GM12878 (cell line): ENCODE measurements around the gene INHBC. TPM values are rescaled to one million over a fixed set of nuclear protein-coding genes. Genes with fewer than 3 reads are reported as not detected.

Experiments used
- ATAC-seq: fragments of 200-7000 bp; cut with Tn5 transposase; 3 replicates; pipeline ENCODE4 v1.9.1; 2020; ENCODE audit warnings: mild to moderate bottlenecking, moderate library complexity
- BruUV-seq: library from RNA; stranded (reverse); fragments of 400-500 nt; replicated peaks from 2 replicates; lab custom pipeline; 2021; lab: Mats Ljungman, UMichigan
- CTCF ChIA-PET: fragments of 300-600 bp; sonication (Branson Sonifier 250); formaldehyde crosslinking; extraction: SDS; loops from one replicate; lab custom pipeline; 2021; ENCODE audit warnings: inconsistent platforms; lab: Yijun Ruan, JAX
- POLR2A ChIA-PET: fragments of 350-600 bp; formaldehyde crosslinking; extraction: SDS; loops from one replicate; lab custom pipeline; 2021; ENCODE audit warnings: inconsistent platforms; lab: Charles Lee
- RAD21 ChIA-PET: fragments of 300-600 bp; sonication (Branson Sonifier 250); formaldehyde crosslinking; loops from one replicate; lab custom pipeline; 2023; ENCODE audit warnings: antibody characterized with exemption; ENCODE audit not compliant: unreplicated experiment; lab: Charles Lee
- SMC1A ChIA-PET: fragments of 300-600 bp; sonication (Branson Sonifier 250); formaldehyde crosslinking; loops from one replicate; lab custom pipeline; 2023; ENCODE audit not compliant: unreplicated experiment, uncharacterized antibody; lab: Charles Lee
- DNase-seq: peaks from one replicate; pipeline ENCODE4 v3.0.0-alpha.2; 2011; ENCODE audit warnings: low read depth, low spot score
- FAIRE-seq: peaks from 3 replicates; lab custom pipeline; 2011; peaks lifted over from hg19 to GRCh38; lab: Jason Lieb, UNC
- H2AFZ ChIP-seq: 2 replicates; pipeline ENCODE4 v1.6.0; 2011; ENCODE audit warnings: low read depth, low read length, control low read depth; ENCODE audit not compliant: control insufficient read depth
- H3K27ac ChIP-seq: 2 replicates; pipeline ENCODE4 v1.5.1; 2011; ENCODE audit warnings: control low read depth; ENCODE audit not compliant: control insufficient read depth, insufficient read depth
- H3K27me3 ChIP-seq, 2 experiments: replicated peaks in 1 of 2; 2 replicates each; pipeline versions ENCODE4 v1.6.0 to v1.6.1; 2011; ENCODE audit warnings: low read length in 1 of 2; ENCODE audit not compliant: control insufficient read depth in 2 of 2, insufficient read depth in 2 of 2
- H3K36me3 ChIP-seq, 2 experiments: 2 replicates each; pipeline ENCODE4 v1.5.1; 2011; ENCODE audit warnings: low read length in 1 of 2; ENCODE audit not compliant: control insufficient read depth in 2 of 2, insufficient read depth in 2 of 2
- H3K4me1 ChIP-seq: 2 replicates; pipeline ENCODE4 v1.6.1; 2011; ENCODE audit warnings: mild to moderate bottlenecking, low read length, moderate library complexity, mixed read lengths; ENCODE audit not compliant: control insufficient read depth, insufficient read depth
- H3K4me2 ChIP-seq: 2 replicates; pipeline ENCODE4 v1.6.0; 2011; ENCODE audit warnings: control low read depth; ENCODE audit not compliant: control insufficient read depth, insufficient read depth
- H3K4me3 ChIP-seq: fragments of 200-600 bp; sonication (generic); 2 replicates; pipeline ENCODE4 v1.5.1; 2016
- H3K79me2 ChIP-seq: 2 replicates; pipeline ENCODE4 v1.6.0; 2011; ENCODE audit warnings: low read length; ENCODE audit not compliant: control insufficient read depth, insufficient read depth
- H3K9ac ChIP-seq: 2 replicates; pipeline ENCODE4 v1.8.0; 2011; ENCODE audit warnings: low read length, control low read depth, mixed read lengths; ENCODE audit not compliant: control insufficient read depth, insufficient read depth
- H3K9me3 ChIP-seq: replicated peaks from 3 replicates; pipeline ENCODE4 v1.5.1; 2011; ENCODE audit warnings: mild to moderate bottlenecking, low read length; ENCODE audit not compliant: control insufficient read depth, insufficient read depth
- H4K20me1 ChIP-seq: 2 replicates; pipeline ENCODE4 v1.6.0; 2011; ENCODE audit not compliant: control insufficient read depth, insufficient read depth
- ATF7 ChIP-seq: fragments of 450-650 bp; IDR thresholded peaks from 2 replicates; pipeline ENCODE4 v1.6.1; 2016; ENCODE audit warnings: low read depth, mild to moderate bottlenecking
- BMI1 ChIP-seq: fragments of 450-650 bp; IDR thresholded peaks from 2 replicates; pipeline ENCODE4 v1.6.1; 2016; ENCODE audit warnings: mild to moderate bottlenecking, moderate library complexity, borderline replicate concordance
- BRCA1 ChIP-seq: IDR thresholded peaks from 2 replicates; pipeline ENCODE4 v1.6.1; 2011; ENCODE audit warnings: low read depth, low read length, improper control_type of control experiment
- HDGF ChIP-seq: fragments of 450-650 bp; IDR thresholded peaks from 2 replicates; pipeline ENCODE4 v1.6.1; 2016; ENCODE audit warnings: antibody characterized with exemption
- MEF2A ChIP-seq: IDR thresholded peaks from 2 replicates; pipeline ENCODE4 v1.6.1; 2011; ENCODE audit warnings: low read depth, mild to moderate bottlenecking, low read length, moderate library complexity; ENCODE audit not compliant: insufficient read depth
- NBN ChIP-seq: fragments of 450-650 bp; IDR thresholded peaks from 2 replicates; pipeline ENCODE4 v1.6.1; 2016
- NR2C1 ChIP-seq: fragments of 450-650 bp; IDR thresholded peaks from 2 replicates; pipeline ENCODE4 v1.6.1; 2017; ENCODE audit warnings: antibody characterized with exemption, mild to moderate bottlenecking, moderate library complexity
- NR2F1 ChIP-seq: fragments of 450-650 bp; conservative IDR thresholded peaks from 2 replicates; pipeline ENCODE4 v1.6.1; 2017; ENCODE audit warnings: mild to moderate bottlenecking
- RBBP5 ChIP-seq: fragments of 200-600 bp; sonication (generic); conservative IDR thresholded peaks from 2 replicates; pipeline ENCODE4 v1.6.1; 2016
- RUNX3 ChIP-seq: IDR thresholded peaks from 2 replicates; pipeline ENCODE4 v1.6.1; 2012; ENCODE audit warnings: low read length, inconsistent platforms
- SIX5 ChIP-seq: IDR thresholded peaks from 2 replicates; pipeline ENCODE4 v1.6.1; 2011; ENCODE audit warnings: mild to moderate bottlenecking, low read depth, low read length, moderate library complexity; ENCODE audit not compliant: severe bottlenecking
- SMC3 ChIP-seq: IDR thresholded peaks from 2 replicates; pipeline ENCODE4 v1.6.1; 2011; ENCODE audit warnings: low read length, improper control_type of control experiment, borderline replicate concordance
- SUZ12 ChIP-seq: fragments of 200-600 bp; sonication (generic); IDR thresholded peaks from one replicate; pipeline ENCODE4 v1.6.1; 2018; ENCODE audit warnings: antibody characterized with exemption, mild to moderate bottlenecking; ENCODE audit not compliant: unreplicated experiment
- ZNF207 ChIP-seq: fragments of 450-650 bp; IDR thresholded peaks from 2 replicates; pipeline ENCODE4 v1.6.1; 2014; ENCODE audit warnings: antibody characterized with exemption, mild to moderate bottlenecking, borderline replicate concordance
- WGBS: methylation state at CpG from one replicate; pipeline ENCODE4 v1.1.6; 2016; ENCODE audit warnings: low lambda C conversion rate; ENCODE audit not compliant: insufficient replicate concordance, insufficient coverage; ENCODE audit errors: missing lambda C conversion rate; 5-methylcytosine and 5-hydroxymethylcytosine counted together
- in situ Hi-C: fragments of 300-500 bp; cut with MboI; formaldehyde crosslinking; loops from 9 replicates; pipeline ENCODE4 v1.14.3; 2018; ENCODE audit warnings: mixed read lengths
- intact Hi-C: fragments of 100-400 bp; cut with micrococcal nuclease; formaldehyde crosslinking; loops from one replicate; pipeline ENCODE4 v1.14.2; 2022; ENCODE audit not compliant: unreplicated experiment
- polyA plus RNA-seq, 11 experiments: library from polyadenylated mRNA; depleted of rRNA in 4 of 11; unstranded in 6 of 11; stranded (reverse) in 5 of 11; fragments of >200 nt; fragmentation: Nextera tagmentation in 4 of 11; fragmentation: Illumina TruSeq in 1 of 11; extraction: Ambion mirVana in 4 of 11; extraction: Trizol in 1 of 11; gene quantifications; 1 replicate in 1 of 11; 2 replicates in 10 of 11; pipeline versions ENCODE4 v1.2.1 to v1.2.3, GENCODE V29; 2011 to 2016; ENCODE audit warnings: inconsistent platforms in 2 of 11, missing spikeins in 2 of 11, low read depth in 1 of 11
- total RNA-seq, 4 experiments: library from RNA; depleted of rRNA in 3 of 4; stranded (reverse); fragments of >200 nt in 3 of 4; fragmentation: Illumina TruSeq in 1 of 4; extraction: Trizol in 1 of 4; gene quantifications; 2 replicates each; pipeline versions ENCODE4 v1.2.1 to v1.2.3, GENCODE V29; 2013 to 2021
- TF ChIP-seq, protein P1 (sequence below): IDR thresholded peaks from 2 replicates; pipeline ENCODE4 v1.6.1; 2011; ENCODE audit warnings: low read depth, low read length, improper control_type of control experiment, borderline replicate concordance
- TF ChIP-seq, protein P2 (sequence below): fragments of 450-650 bp; IDR thresholded peaks from 2 replicates; pipeline ENCODE4 v1.6.1; 2017; ENCODE audit warnings: mild to moderate bottlenecking

Gene INHBC
- total and polyA plus RNA-seq, 10 of the 15 experiments (the other 5 are each of a cell fraction or from before 2014, with no cell fraction given) = 0.04 to 0.22 (median 0.13) TPM; not detected in 5

DNA sequence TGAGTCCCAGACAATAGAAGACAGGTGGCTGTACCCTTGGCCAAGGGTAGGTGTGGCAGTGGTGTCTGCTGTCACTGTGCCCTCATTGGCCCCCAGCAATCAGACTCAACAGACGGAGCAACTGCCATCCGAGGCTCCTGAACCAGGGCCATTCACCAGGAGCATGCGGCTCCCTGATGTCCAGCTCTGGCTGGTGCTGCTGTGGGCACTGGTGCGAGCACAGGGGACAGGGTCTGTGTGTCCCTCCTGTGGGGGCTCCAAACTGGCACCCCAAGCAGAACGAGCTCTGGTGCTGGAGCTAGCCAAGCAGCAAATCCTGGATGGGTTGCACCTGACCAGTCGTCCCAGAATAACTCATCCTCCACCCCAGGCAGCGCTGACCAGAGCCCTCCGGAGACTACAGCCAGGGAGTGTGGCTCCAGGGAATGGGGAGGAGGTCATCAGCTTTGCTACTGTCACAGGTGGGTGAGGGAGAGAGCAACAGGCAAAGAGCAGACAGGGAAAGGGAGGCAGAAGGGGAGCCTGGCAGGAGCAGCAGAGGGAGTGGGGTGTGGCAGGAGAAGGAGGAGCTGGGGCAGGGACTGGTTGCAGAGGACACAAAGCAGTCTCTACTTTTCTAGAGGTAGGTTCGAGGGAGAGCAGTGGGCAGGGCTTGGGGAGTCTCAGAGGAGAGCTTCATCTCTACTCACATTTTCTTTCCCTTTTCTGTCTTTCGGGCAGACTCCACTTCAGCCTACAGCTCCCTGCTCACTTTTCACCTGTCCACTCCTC is 21.0 kb downstream of the INHBC start:
- Histone ChIP-seq H3K9me3 (no peaks in the 10 kb centered on the region), H3K27ac (no peak overlapping the region), H3K9ac (peak overlapping the region; percentile 40; the same call in 1 of the 2 replicates), H3K79me2 (no peaks in the 10 kb centered on the region), H4K20me1 (0 out of 2 replicates have a peak, but pooled peaks cover 2% of the 10 kb centered on the region)
- CTCF ChIA-PET = interaction anchor here (0.6 to 11.0 kb wide), 46 partner anchors 7 to 699 kb away, joined by 3 to 540 read pairs (median 4); partner anchors contain the start of genes ARHGAP9, DDIT3, INHBC and PIP4K2C
- no peak for DNase-seq
- no peak for ATAC-seq
- no peak for FAIRE-seq
- no TSS peak for BruUV-seq
- no peak for TF ChIP-seq MEF2A
- TF ChIP-seq, protein P1, sequence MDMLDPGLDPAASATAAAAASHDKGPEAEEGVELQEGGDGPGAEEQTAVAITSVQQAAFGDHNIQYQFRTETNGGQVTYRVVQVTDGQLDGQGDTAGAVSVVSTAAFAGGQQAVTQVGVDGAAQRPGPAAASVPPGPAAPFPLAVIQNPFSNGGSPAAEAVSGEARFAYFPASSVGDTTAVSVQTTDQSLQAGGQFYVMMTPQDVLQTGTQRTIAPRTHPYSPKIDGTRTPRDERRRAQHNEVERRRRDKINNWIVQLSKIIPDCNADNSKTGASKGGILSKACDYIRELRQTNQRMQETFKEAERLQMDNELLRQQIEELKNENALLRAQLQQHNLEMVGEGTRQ = no peak
- no peak for TF ChIP-seq BRCA1
- no peak for TF ChIP-seq SUZ12
- no peak for TF ChIP-seq BMI1
- no peak for TF ChIP-seq RUNX3
- no peak for TF ChIP-seq NR2F1
- no peak for TF ChIP-seq SMC3
- no peak for TF ChIP-seq HDGF
- TF ChIP-seq SIX5 = no peak
- no peak for TF ChIP-seq NBN
- TF ChIP-seq, protein P2, sequence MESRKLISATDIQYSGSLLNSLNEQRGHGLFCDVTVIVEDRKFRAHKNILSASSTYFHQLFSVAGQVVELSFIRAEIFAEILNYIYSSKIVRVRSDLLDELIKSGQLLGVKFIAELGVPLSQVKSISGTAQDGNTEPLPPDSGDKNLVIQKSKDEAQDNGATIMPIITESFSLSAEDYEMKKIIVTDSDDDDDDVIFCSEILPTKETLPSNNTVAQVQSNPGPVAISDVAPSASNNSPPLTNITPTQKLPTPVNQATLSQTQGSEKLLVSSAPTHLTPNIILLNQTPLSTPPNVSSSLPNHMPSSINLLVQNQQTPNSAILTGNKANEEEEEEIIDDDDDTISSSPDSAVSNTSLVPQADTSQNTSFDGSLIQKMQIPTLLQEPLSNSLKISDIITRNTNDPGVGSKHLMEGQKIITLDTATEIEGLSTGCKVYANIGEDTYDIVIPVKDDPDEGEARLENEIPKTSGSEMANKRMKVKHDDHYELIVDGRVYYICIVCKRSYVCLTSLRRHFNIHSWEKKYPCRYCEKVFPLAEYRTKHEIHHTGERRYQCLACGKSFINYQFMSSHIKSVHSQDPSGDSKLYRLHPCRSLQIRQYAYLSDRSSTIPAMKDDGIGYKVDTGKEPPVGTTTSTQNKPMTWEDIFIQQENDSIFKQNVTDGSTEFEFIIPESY = no peak
- no peak for TF ChIP-seq ZNF207
- no peak for TF ChIP-seq RBBP5
- TF ChIP-seq ATF7 = no peak
- no peak for TF ChIP-seq NR2C1
- TF ChIP-seq, all 136 proteins: peak for 0
- Histone ChIP-seq H3K4me2 (peak overlapping the region; percentile 75), H2AFZ (peak overlapping the region; percentile 89), H3K36me3 (no peaks in the 10 kb centered on the region), H3K4me1 (peaks cover 14% of the 10 kb centered on the region), H3K4me3 (no peak overlapping the region), H3K27me3 (no peaks in the 10 kb centered on the region)
- POLR2A ChIA-PET = interaction anchor here (0.6 to 6.1 kb wide), 14 partner anchors 10 to 411 kb away, joined by 3 to 29 read pairs (median 4); partner anchors contain the start of genes INHBC and SHMT2
- in situ Hi-C loops (loop anchor here (5.0 to 10.0 kb wide), 2 partner anchors 141 to 193 kb away; no protein-coding TSS in a partner anchor), intact Hi-C loops (loop anchor here (5.0 kb wide), 1 partner anchor 167 kb away; no protein-coding TSS in a partner anchor)
- 56% methylated on average over 10 of the region's 10 CpGs for WGBS
- RAD21 ChIA-PET = interaction anchor here (0.5 to 6.8 kb wide), 19 partner anchors 7 to 242 kb away, joined by 3 to 224 read pairs (median 4); partner anchors contain the start of genes SHMT2 and STAC3
- SMC1A ChIA-PET = interaction anchor here (0.6 to 7.6 kb wide), 22 partner anchors 13 to 242 kb away, joined by 3 to 226 read pairs (median 4); partner anchors contain the start of genes DDIT3 and INHBC
